ENCODE measurements around the gene NEURL1B.

NEURL1B gene

DNA sequence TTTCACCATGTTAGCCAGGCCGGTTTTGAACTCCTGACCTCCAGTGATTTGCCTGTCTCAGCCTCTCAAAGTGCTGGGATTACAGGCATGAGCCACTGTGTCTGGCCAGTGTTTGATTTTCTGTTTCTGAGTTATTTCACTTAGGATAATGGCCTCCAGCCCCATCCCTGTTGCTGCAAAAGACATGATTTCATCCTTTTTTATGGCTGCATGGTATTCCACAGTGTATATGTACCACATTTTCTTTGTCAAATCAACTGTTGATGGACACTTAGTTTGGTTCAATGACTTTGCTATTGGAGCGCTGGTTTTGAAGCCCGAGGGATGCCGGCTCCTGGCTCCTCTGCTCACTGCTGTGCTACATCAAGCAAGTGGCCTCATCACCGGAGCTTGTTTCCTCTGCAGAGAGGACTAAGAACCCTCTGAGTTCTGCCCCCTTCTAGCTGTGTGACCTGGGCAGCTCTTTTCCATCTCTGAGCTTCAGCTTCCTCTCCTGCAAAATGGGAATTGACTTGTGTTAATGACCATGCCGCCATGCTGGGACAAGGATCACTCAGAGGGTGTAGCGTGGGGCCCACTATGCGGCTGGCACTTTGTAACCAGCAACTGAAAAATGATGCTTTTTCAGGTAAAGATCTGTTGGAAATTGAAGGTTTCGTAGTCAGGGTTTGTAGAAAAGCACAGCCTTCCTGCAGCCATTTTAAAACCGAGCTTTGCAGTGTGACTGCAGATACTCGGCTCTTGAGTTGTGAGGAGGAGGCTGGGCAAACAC is 4.6 kb upstream of the NEURL1B start:
- H3K4me3 ChIP-seq (replicated peaks; ENCODE audit: insufficient read depth, low read length) = no peak overlapping the region
- H3K27me3 ChIP-seq (ENCODE audit: insufficient read depth, poor library complexity, severe bottlenecking) = peaks cover 23% of the 10 kb centered on the region
- no peak overlapping the region for H3K27ac ChIP-seq (replicated peaks)
- no peak for DNase-seq (ENCODE audit: low read depth in 1 of 2, low spot score in 1 of 2)
- TF ChIP-seq POLR2AphosphoS5 (IDR thresholded peaks at IDR 0.05; ENCODE audit: low read depth) (no peak), CTCF (IDR thresholded peaks at IDR 0.05; ENCODE audit: insufficient read depth, low read length) (no peak), SPI1 (IDR thresholded peaks at IDR 0.05; ENCODE audit: borderline replicate concordance, low read depth) (no peak), GABPA (IDR thresholded peaks at IDR 0.05; ENCODE audit: low read depth) (no peak)
- TF ChIP-seq, protein P1, sequence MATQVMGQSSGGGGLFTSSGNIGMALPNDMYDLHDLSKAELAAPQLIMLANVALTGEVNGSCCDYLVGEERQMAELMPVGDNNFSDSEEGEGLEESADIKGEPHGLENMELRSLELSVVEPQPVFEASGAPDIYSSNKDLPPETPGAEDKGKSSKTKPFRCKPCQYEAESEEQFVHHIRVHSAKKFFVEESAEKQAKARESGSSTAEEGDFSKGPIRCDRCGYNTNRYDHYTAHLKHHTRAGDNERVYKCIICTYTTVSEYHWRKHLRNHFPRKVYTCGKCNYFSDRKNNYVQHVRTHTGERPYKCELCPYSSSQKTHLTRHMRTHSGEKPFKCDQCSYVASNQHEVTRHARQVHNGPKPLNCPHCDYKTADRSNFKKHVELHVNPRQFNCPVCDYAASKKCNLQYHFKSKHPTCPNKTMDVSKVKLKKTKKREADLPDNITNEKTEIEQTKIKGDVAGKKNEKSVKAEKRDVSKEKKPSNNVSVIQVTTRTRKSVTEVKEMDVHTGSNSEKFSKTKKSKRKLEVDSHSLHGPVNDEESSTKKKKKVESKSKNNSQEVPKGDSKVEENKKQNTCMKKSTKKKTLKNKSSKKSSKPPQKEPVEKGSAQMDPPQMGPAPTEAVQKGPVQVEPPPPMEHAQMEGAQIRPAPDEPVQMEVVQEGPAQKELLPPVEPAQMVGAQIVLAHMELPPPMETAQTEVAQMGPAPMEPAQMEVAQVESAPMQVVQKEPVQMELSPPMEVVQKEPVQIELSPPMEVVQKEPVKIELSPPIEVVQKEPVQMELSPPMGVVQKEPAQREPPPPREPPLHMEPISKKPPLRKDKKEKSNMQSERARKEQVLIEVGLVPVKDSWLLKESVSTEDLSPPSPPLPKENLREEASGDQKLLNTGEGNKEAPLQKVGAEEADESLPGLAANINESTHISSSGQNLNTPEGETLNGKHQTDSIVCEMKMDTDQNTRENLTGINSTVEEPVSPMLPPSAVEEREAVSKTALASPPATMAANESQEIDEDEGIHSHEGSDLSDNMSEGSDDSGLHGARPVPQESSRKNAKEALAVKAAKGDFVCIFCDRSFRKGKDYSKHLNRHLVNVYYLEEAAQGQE (IDR thresholded peaks at IDR 0.05; ENCODE audit: insufficient replicate concordance, low read depth) = no peak

DNA sequence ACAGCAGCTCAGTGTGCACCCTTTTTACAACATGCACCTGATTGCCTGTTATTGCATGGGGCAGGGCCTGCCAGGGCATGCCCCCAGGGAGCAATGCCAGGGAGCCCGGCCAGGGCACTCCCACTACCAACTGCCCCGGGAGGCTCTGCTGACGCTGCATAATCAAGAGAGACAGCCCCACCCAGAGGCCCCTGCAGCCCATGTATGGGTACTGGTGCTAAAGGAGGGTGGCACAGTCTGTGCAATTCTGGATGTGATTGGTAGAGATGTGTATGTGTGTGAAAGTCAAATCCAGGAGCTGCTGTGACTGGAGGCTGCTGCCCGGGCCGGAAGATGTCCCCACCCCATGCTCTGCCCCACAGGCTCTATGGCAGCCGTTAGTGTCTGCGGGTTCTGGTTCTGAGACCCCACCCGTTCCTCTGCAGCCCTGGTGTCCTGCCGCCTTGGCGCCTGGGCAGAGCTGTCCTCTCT is 3.9 kb upstream of the NEURL1B start:
- DNase-seq (ENCODE audit: low read depth in 1 of 2, low spot score in 1 of 2) = no peak
- Histone ChIP-seq H3K27me3 (ENCODE audit: insufficient read depth, poor library complexity, severe bottlenecking) (peaks cover 30% of the 10 kb centered on the region), H3K4me3 (replicated peaks; ENCODE audit: insufficient read depth, low read length) (no peak overlapping the region), H3K27ac (replicated peaks) (no peak overlapping the region)
- TF ChIP-seq GABPA (IDR thresholded peaks at IDR 0.05; ENCODE audit: low read depth) (no peak), SPI1 (IDR thresholded peaks at IDR 0.05; ENCODE audit: borderline replicate concordance, low read depth) (no peak), CTCF (IDR thresholded peaks at IDR 0.05; ENCODE audit: insufficient read depth, low read length) (no peak), POLR2AphosphoS5 (IDR thresholded peaks at IDR 0.05; ENCODE audit: low read depth) (no peak)
- TF ChIP-seq, protein P1 (IDR thresholded peaks at IDR 0.05; ENCODE audit: insufficient replicate concordance, low read depth) = no peak

GRCh38 chr5:172637740-172638139 is 3.3 kb upstream of the NEURL1B start:
- Histone ChIP-seq H3K27ac (replicated peaks) (no peak overlapping the region), H3K27me3 (ENCODE audit: insufficient read depth, poor library complexity, severe bottlenecking) (peaks cover 36% of the 10 kb centered on the region), H3K4me3 (replicated peaks; ENCODE audit: insufficient read depth, low read length) (no peak overlapping the region)
- TF ChIP-seq CTCF (IDR thresholded peaks at IDR 0.05; ENCODE audit: insufficient read depth, low read length) (no peak), SPI1 (IDR thresholded peaks at IDR 0.05; ENCODE audit: borderline replicate concordance, low read depth) (no peak), POLR2AphosphoS5 (IDR thresholded peaks at IDR 0.05; ENCODE audit: low read depth) (no peak), GABPA (IDR thresholded peaks at IDR 0.05; ENCODE audit: low read depth) (no peak)
- TF ChIP-seq, protein P1 (IDR thresholded peaks at IDR 0.05; ENCODE audit: insufficient replicate concordance, low read depth) = no peak
- no peak for DNase-seq (ENCODE audit: low read depth in 1 of 2, low spot score in 1 of 2)

All from HL-60 (cell line).